Prostate gland (tissue), 2 donors: ENCODE results near the gene CC2D1B.

ENCODE experiments used
- CTCF ChIP-seq, 4 experiments: fragments of 200-600 bp in 2 of 4; fragments of 450-650 bp in 2 of 4; sonication (generic) in 2 of 4; IDR thresholded peaks; 1 replicate in 3 of 4; 2 replicates in 1 of 4; pipeline ENCODE4 v1.5.1; 2016 to 2019; ENCODE audit warnings: antibody characterized with exemption in 4 of 4, mild to moderate bottlenecking in 2 of 4, moderate library complexity in 2 of 4
- POLR2A ChIP-seq: fragments of 450-650 bp; IDR thresholded peaks from one replicate; pipeline ENCODE4 v1.6.1; 2016; ENCODE audit warnings: antibody characterized with exemption, mild to moderate bottlenecking
- POLR2AphosphoS5 ChIP-seq: sonication (generic); formaldehyde crosslinking; IDR thresholded peaks from one replicate; pipeline ENCODE4 v1.6.1; 2017; ENCODE audit warnings: antibody characterized with exemption

- TF ChIP-seq CTCF (IDR thresholded peaks at IDR 0.05) (no peak), POLR2A (no peak), POLR2AphosphoS5 (no peak)
Observed at GRCh38 chr1:52367272-52367671, 1.3 kb upstream of the CC2D1B start.
